ENCODE measurements around the gene ERGIC3.
A peak's percentile ranks its signal among the peaks of the same experiment; 100 is the strongest.
"Not testable (repeated sequence)": the region's sequence is repeated elsewhere in the genome, so short reads cannot be mapped to it uniquely, and the experiment has no call there.

The ERGIC3 gene

DNA sequence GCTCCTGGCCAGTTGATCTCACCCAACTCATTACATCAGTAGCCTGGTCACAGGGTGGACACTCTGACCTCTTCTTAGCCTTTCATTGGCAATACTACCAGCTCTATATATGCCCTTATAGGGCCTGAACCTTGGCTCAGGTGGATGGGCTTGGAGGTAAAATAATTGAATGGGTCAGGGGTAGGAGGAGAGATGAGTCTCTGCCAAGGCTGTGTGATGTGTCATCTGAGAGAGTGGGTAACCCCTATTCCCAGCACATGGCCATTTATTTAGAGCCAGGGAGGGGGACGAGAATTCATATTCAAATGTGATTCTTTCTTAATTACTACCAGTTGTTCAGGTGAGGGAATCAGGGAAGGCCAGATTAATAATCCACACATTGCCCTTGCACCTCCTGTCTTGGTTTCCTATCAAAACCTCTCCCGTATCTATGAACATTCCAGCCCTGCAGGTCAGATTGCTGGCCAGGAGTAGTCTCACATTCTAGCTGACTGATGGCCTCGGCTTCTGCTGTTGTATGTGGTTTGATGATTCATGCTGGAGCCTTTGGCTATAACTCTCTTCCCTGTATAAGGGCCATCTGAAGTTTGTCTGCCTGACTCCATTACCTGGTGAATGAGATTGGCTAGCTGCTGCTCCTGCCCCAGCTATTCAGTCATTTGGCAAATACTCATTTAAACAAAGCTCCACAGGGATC lies 25.8 kb upstream of the ERGIC3 start:
- DNase-seq, result no peak
- in situ Hi-C loops (cut with MboI; ENCODE audit: low pct_unique_long_range_greater_than_20kb, low sequenced_read_pairs), result no loop called here

DNA sequence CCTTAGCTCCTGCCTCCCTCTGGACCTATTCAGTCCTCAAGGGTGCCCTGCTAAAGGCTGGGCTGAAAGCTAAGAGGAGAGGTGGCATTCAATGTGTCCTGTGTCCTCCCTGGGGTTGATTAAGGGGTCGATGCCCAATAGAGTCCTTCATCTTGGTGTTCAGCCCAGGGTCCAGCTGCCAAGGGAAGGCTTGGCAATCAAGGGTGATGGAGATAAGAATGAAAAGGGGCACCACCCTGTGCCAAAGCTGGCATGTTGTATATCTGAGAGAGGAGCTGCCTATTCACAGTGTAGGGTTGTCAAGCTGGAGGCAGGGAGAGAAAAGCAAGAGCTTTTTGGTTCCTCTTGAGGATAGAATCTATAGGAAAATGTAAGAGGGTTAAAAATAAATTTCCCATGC lies 24.8 kb upstream of the ERGIC3 start:
- in situ Hi-C loops (cut with MboI; ENCODE audit: low pct_unique_long_range_greater_than_20kb, low sequenced_read_pairs), result no loop called here
- DNase-seq, result no peak

- in situ Hi-C loops (cut with MboI; ENCODE audit: low pct_unique_long_range_greater_than_20kb, low sequenced_read_pairs), result not testable (repeated sequence)
Observed at GRCh38 chr20:35517767-35518166, 24.1 kb upstream of the ERGIC3 start.

GRCh38 chr20:35518955-35519354 lies 22.9 kb upstream of the ERGIC3 start:
- in situ Hi-C loops (cut with MboI; ENCODE audit: low pct_unique_long_range_greater_than_20kb, low sequenced_read_pairs), result no loop called here

More at GRCh38 chr20:35517767-35518166, 24.1 kb upstream of the ERGIC3 start:
- not testable (repeated sequence) for DNase-seq

GRCh38 chr20:35523298-35523888 lies 18.5 kb upstream of the ERGIC3 start:
- peak; percentile 53 for DNase-seq
- in situ Hi-C loops (cut with MboI; ENCODE audit: low pct_unique_long_range_greater_than_20kb, low sequenced_read_pairs), result no loop called here

More at GRCh38 chr20:35518955-35519354, 22.9 kb upstream of the ERGIC3 start:
- DNase-seq, result no peak

GRCh38 chr20:35525639-35526038 lies 16.2 kb upstream of the ERGIC3 start:
- in situ Hi-C loops (cut with MboI; ENCODE audit: low pct_unique_long_range_greater_than_20kb, low sequenced_read_pairs), result no loop called here
- DNase-seq, result no peak

- DNase-seq, result no peak
- in situ Hi-C loops (cut with MboI; ENCODE audit: low pct_unique_long_range_greater_than_20kb, low sequenced_read_pairs), result no loop called here
Observed at GRCh38 chr20:35527122-35527769, 14.6 kb upstream of the ERGIC3 start.

DNA sequence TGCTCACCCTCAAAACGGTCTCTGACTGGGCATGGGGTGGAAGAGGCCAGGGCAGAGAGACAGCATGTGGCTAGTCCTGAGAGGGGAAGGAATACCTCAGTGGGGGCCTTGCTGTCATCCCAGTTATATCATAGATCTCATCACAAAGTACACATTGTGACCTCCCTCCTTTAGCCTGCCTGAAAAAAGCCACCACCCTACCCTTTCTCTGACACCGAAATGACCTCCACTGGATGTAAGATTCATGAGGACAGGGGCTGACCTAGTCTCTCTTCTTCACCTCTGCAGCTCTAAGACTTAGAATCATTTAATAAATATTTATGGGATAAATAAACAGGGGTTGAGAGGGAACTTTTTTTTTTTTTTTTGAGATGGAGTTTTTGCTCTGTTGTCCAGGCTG lies 12.3 kb upstream of the ERGIC3 start, which contains the start of gene C20orf173:
Gene C20orf173 (minus strand): TSS at position 101 of the 400 bp plus-strand sequence. CDS start 279 bp downstream, outside the sequence.
- in situ Hi-C loops (cut with MboI; ENCODE audit: low pct_unique_long_range_greater_than_20kb, low sequenced_read_pairs), result no loop called here
- DNase-seq, result no peak

- no peak for DNase-seq
- in situ Hi-C loops (cut with MboI; ENCODE audit: low pct_unique_long_range_greater_than_20kb, low sequenced_read_pairs), result no loop called here
Observed at GRCh38 chr20:35539756-35540212, 2.1 kb upstream of the ERGIC3 start.

DNA sequence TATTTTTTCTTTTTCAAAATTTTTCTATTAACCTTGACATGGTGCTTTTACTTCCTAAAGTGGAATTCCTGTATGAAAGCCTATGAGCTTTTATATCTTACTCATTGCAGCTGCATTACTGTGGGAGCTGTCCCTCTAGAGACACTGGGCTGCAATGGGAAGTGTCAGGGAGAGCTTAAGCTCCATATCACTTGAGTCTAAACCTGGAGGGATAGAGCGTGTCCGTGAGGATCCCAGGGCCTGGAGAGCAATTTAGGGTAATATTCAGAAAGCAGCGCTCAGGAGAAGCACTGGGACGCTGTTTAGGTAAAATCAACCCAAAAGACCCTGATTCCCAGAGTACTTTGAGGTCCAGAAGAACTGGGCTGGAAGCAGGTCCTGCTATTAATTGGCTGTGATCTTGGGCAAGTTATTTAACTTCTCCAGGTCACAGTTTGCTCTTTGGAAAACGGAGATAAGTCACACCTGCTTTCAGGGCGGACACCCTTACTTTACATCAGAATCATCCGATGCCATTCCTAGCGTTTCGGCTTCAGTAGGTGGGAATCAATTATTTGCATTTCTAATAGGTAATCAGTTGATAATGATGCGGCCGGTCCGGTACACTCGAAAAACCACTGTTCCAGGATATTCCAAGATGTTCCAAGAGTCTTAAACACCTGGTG lies 628 bp upstream of the ERGIC3 start:
- DNase-seq, result no peak
- in situ Hi-C loops (cut with MboI; ENCODE audit: low pct_unique_long_range_greater_than_20kb, low sequenced_read_pairs), result no loop called here

GRCh38 chr20:35542990-35543389 lies 1.1 kb downstream of the ERGIC3 start:
- DNase-seq, result no peak
- in situ Hi-C loops (cut with MboI; ENCODE audit: low pct_unique_long_range_greater_than_20kb, low sequenced_read_pairs), result no loop called here

- no peak for DNase-seq
- in situ Hi-C loops (cut with MboI; ENCODE audit: low pct_unique_long_range_greater_than_20kb, low sequenced_read_pairs), result no loop called here
Observed at GRCh38 chr20:35544436-35544835, 2.6 kb downstream of the ERGIC3 start.

GRCh38 chr20:35544941-35545340 lies 3.1 kb downstream of the ERGIC3 start:
- in situ Hi-C loops (cut with MboI; ENCODE audit: low pct_unique_long_range_greater_than_20kb, low sequenced_read_pairs); DNase-seq: not testable (repeated sequence)

DNA sequence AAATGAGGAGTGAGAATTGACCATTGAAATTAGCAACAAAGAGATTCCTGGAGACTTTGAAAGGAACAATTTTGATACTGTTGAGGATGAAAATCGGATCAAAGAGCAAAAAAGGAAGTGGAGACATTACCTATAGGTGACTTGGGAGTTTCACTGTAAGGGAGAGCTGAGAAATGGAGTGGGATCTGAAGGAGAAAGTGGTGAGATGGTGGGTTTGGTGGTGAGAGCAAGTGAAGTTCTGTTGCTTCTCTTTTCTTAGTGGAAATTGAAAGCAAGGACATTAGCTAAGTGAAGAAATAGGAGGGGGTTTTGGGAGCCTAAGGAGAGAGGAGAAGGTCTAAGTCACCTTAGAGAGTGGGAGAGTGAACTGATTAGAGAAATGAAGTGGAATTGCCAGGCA lies 4.2 kb downstream of the ERGIC3 start:
- no peak for DNase-seq
- in situ Hi-C loops (cut with MboI; ENCODE audit: low pct_unique_long_range_greater_than_20kb, low sequenced_read_pairs), result no loop called here

DNA sequence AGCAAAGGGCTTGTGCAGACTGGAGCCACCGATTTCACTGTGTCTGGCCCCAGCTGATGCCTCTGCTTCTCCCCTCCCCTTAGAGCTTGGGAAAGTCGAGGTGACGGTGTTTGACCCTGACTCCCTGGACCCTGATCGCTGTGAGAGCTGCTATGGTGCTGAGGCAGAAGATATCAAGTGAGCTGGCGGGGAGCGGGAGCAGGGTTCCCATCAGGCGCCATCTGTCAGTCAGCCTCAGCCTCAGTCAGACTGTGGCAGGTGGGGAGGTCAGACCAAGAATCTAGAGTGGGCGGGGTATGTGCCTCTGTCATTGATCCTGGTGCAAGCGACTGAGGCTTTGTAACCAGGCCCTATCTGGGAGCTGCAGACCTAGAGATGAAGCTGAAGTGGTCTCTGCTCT lies 5.5 kb downstream of the ERGIC3 start:
- DNase-seq, result no peak
- in situ Hi-C loops (cut with MboI; ENCODE audit: low pct_unique_long_range_greater_than_20kb, low sequenced_read_pairs), result no loop called here

- in situ Hi-C loops (cut with MboI; ENCODE audit: low pct_unique_long_range_greater_than_20kb, low sequenced_read_pairs), result no loop called here
- no peak for DNase-seq
Observed at GRCh38 chr20:35551503-35551902, 9.6 kb downstream of the ERGIC3 start.

GRCh38 chr20:35552914-35553313 lies 11.0 kb downstream of the ERGIC3 start:
- no peak for DNase-seq
- in situ Hi-C loops (cut with MboI; ENCODE audit: low pct_unique_long_range_greater_than_20kb, low sequenced_read_pairs), result no loop called here

DNA sequence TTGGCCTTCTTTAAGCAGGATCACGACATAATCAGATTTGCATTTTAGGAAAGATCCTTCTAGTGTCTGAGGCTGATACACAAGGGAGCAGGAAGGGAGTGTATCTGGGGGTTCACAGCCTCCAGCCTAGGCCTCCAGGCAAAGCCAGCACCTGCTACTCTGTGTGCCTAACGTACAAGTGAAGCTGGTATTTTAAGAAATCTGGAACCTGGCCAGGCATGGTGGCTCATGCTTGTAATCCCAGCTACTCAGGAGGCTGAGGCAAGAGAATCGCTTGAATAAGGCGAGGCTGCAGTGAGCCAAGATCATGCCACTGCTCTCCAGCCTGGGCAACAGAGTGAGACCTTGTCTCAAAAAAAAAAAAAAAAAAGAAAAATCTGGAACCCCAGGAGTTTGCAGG lies 13.6 kb downstream of the ERGIC3 start:
- DNase-seq; in situ Hi-C loops (cut with MboI; ENCODE audit: low pct_unique_long_range_greater_than_20kb, low sequenced_read_pairs): not testable (repeated sequence)

DNA sequence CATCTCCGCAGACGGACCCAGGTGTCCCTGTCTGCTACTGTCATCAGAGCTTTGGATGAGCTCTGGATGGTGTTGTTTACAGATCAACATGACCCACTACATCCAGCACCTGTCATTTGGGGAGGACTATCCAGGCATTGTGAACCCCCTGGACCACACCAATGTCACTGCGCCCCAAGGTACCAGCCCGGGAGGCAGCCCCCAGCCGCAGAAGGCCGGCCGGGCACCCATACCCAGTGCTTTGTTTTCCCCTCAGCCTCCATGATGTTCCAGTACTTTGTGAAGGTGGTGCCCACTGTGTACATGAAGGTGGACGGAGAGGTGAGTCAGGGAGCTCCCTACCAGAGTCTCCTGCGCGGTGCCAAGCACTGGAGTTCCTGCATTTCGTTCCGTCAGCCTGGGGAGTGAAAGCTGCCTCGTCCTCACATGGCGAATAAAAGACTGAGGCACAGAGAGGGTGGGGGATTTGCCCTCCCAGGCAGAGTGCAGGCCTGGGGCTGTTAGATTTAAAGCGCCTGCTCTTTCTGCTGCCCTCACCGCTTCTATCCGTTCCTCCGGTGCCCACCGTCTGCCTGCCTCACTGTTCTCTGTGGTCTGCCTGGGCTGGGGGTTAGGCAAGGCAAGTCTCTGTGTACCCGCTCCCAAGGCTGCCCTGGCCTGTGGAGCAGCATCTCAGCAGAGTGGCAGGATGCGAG lies 14.2 kb downstream of the ERGIC3 start:
- in situ Hi-C loops (cut with MboI; ENCODE audit: low pct_unique_long_range_greater_than_20kb, low sequenced_read_pairs), result no loop called here

More for the DNA sequence above, 14.2 kb downstream of the ERGIC3 start:
- no peak for DNase-seq

All from KBM-7 (cell line).